ENCODE measurements around the gene HES2. TPM values are rescaled to one million over a fixed set of nuclear protein-coding genes. Genes with fewer than 3 reads are reported as not detected.
"Not testable (repeated sequence)": the region's sequence is repeated elsewhere in the genome, so short reads cannot be mapped to it uniquely, and the experiment has no call there.

The HES2 gene
- total and polyA plus RNA-seq, 9 of the 15 experiments (the other 6 are each of a cell fraction or from before 2014, with no cell fraction given): 0.05 to 0.18 (median 0.07) TPM; not detected in 4

DNA sequence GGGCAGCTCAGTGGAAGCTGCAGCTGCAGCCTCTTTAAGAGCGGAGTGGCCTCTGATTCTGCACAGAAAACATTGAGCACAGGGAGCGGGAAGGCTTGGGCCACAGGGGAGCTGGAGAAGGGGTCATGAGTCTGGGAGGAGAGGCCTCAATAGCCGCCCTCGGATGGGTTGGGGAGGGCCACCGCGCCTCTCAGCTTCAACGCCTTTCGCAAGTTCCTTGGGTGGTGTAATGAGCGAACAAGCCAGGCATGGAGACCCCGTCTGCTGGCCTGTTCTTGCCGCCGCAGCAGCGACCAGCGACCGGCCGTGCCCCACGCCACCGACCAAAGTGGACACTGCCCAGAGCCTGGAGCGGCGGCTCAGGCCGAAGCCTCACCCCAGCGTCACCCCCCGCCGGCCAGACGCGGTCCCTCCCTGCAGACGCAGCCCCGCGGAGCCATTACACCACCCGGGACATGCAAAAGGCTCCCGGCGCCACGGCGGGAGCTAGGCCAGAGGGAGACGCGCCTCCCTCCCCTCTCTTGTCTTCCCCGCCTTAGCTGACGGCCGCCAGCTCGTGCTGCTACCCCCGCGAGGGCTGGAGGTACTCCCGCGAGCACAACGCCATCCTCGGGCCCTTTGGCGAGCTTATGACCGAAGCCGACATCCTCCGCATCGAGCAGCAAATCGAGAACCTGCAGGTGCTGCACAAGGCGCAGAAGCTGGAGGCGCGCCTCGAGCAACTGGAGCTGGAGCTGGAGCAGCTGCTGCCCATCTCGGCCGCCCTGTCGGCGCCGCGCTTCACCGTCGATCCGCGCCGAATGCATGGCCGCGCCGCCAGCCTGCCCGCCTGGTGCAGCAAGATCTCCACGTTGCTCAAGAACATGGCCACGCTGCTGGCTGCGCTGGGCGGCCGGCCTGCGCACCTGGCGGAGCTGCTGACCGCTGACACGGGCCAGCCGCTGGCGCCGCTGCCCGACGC, 34.5 kb upstream of the HES2 start:
- H3K4me3 ChIP-seq; FAIRE-seq; H3K27ac ChIP-seq (ENCODE audit: extremely low read depth, low read depth, low read length); H3K36me3 ChIP-seq (ENCODE audit: control insufficient read depth, insufficient read depth, low read length); DNase-seq (ENCODE audit: extremely low read depth in 1 of 4, low spot score in 3 of 4); ATAC-seq; H3K9me1 ChIP-seq (ENCODE audit: control insufficient read depth, insufficient read depth, low read length); H2AFZ ChIP-seq (ENCODE audit: low read depth, low read length); H3K9ac ChIP-seq (ENCODE audit: insufficient read depth in 1 of 2, low read depth in 2 of 2, low read length in 2 of 2); in situ Hi-C loops (cut with MboI); H3K79me2 ChIP-seq (ENCODE audit: control insufficient read depth, insufficient read depth, low read length); BruUV-seq (replicated peaks); intact Hi-C loops (cut with micrococcal nuclease); H3K9me3 ChIP-seq (replicated peaks; ENCODE audit: control insufficient read depth, insufficient read depth, low read depth, low read length); H3K4me2 ChIP-seq (ENCODE audit: insufficient read depth, low read length): not testable (repeated sequence)
- Histone ChIP-seq H3K27me3 (ENCODE audit: control insufficient read depth in 2 of 2, insufficient read depth in 2 of 2, low read length in 2 of 2) (peaks cover 36 to 79% of the 10 kb centered on the region in 2 experiments), H3K4me1 (replicated peaks in 1 of 2; ENCODE audit: control insufficient read depth in 2 of 2, insufficient read depth in 2 of 2, low read length in 2 of 2) (peaks cover 0 to 39% of the 10 kb centered on the region in 2 experiments; a peak in 2 of 5 replicates), H4K20me1 (replicated peaks; ENCODE audit: control insufficient read depth, insufficient read depth, low read length) (peaks cover 12% of the 10 kb centered on the region; the same call in 1 of the 2 replicates)
- 41% methylated on average over 80 of the region's 85 CpGs for WGBS (ENCODE audit: insufficient coverage, low coverage, missing lambda C conversion rate)
- ChIA-PET CTCF (ENCODE audit: low intra/inter-chr PET ratio) (interaction anchor here (0.6 kb wide), 1 partner anchor 284 kb away, joined by 4 read pairs; no protein-coding TSS in a partner anchor), POLR2A (interaction anchor here (0.5 to 1.1 kb wide), 3 partner anchors 14 to 189 kb away, joined by 3 to 4 read pairs (median 3); no protein-coding TSS in a partner anchor)

DNA sequence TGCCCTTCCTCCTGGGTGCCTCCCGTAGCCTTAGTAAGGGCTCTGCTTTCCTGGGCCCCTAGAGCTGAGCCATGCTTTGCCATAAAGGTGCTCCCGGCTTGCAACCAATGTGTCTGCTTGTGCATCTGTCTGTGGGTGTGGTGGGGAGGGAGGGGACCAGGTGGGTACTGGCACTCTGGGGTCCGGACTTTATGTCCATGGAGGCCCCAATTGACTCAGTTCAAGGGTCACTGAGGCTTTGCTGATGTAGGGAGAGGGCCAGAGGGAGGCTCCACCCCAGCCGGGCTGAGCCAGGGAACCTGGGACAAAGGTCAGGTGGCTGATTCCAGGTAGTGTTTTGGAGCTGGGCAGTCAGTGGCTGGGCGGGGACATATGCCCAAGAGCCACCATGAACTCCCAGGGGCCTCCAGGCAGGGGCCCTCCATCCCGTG, 31.2 kb upstream of the HES2 start:
- no peak for FAIRE-seq
- TF ChIP-seq TAL1 (IDR thresholded peaks at IDR 0.05): no peak
- no peak for TF ChIP-seq RFX1 (IDR thresholded peaks at IDR 0.05)
- TF ChIP-seq IRF9 (tag; IDR thresholded peaks at IDR 0.05): no peak
- no peak for TF ChIP-seq SIN3A (IDR thresholded peaks at IDR 0.05; ENCODE audit: borderline replicate concordance in 2 of 2, control insufficient read depth in 1 of 2, low read depth in 2 of 2, low read length in 2 of 2)
- no peak for TF ChIP-seq SUPT5H (IDR thresholded peaks at IDR 0.05)
- TF ChIP-seq NBN (IDR thresholded peaks at IDR 0.05; ENCODE audit: low read depth): no peak
- no peak for TF ChIP-seq STAT5A (IDR thresholded peaks at IDR 0.05; ENCODE audit: borderline replicate concordance, low read length)
- no peak for TF ChIP-seq CHCHD3 (CRISPR knock-in tag; IDR thresholded peaks at IDR 0.05)
- no peak for TF ChIP-seq KLF13 (tag; IDR thresholded peaks at IDR 0.05; ENCODE audit: borderline replicate concordance, low read depth)
- TF ChIP-seq DPF2 (IDR thresholded peaks at IDR 0.05): no peak
- TF ChIP-seq PML (IDR thresholded peaks at IDR 0.05; ENCODE audit: low read length): no peak
- TF ChIP-seq E2F3 (CRISPR knock-in tag; IDR thresholded peaks at IDR 0.05): no peak

More for the DNA sequence above, 31.2 kb upstream of the HES2 start:
- intact Hi-C loops (cut with micrococcal nuclease) (no loop called here), in situ Hi-C loops (cut with MboI) (no loop called here)
- H3K4me3 ChIP-seq: no peak overlapping the region
- peaks cover 0 to 57% of the 10 kb centered on the region in 2 experiments; a peak in 2 of 5 replicates for H3K4me1 ChIP-seq (replicated peaks in 1 of 2; ENCODE audit: control insufficient read depth in 2 of 2, insufficient read depth in 2 of 2, low read length in 2 of 2)
- no peak overlapping the region for H3K9ac ChIP-seq (ENCODE audit: insufficient read depth in 1 of 2, low read depth in 2 of 2, low read length in 2 of 2)
- no peak overlapping the region for H3K4me2 ChIP-seq (ENCODE audit: insufficient read depth, low read length)
- no peak overlapping the region for H3K27ac ChIP-seq (ENCODE audit: extremely low read depth, low read depth, low read length)
- POLR2A ChIA-PET: interaction anchor here (0.6 to 1.6 kb wide), 3 partner anchors 10 to 248 kb away, joined by 3 to 5 read pairs (median 3); no protein-coding TSS in a partner anchor
- no peaks in the 10 kb centered on the region for H3K79me2 ChIP-seq (ENCODE audit: control insufficient read depth, insufficient read depth, low read length)
- H4K20me1 ChIP-seq (replicated peaks; ENCODE audit: control insufficient read depth, insufficient read depth, low read length): peaks cover 19% of the 10 kb centered on the region; the same call in 1 of the 2 replicates
- no peak overlapping the region for H2AFZ ChIP-seq (ENCODE audit: low read depth, low read length)
- H3K9me1 ChIP-seq (ENCODE audit: control insufficient read depth, insufficient read depth, low read length): peaks cover 2% of the 10 kb centered on the region
- DNase-seq (ENCODE audit: extremely low read depth in 1 of 4, low spot score in 3 of 4) (no peak), ATAC-seq (no peak)
- WGBS (ENCODE audit: insufficient coverage, low coverage, missing lambda C conversion rate): under 1% methylated on average over 6 of the region's 6 CpGs
- no TSS peak for BruUV-seq (replicated peaks)
- H3K36me3 ChIP-seq (ENCODE audit: control insufficient read depth, insufficient read depth, low read length): no peaks in the 10 kb centered on the region
- peaks cover 55 to 91% of the 10 kb centered on the region in 2 experiments for H3K27me3 ChIP-seq (ENCODE audit: control insufficient read depth in 2 of 2, insufficient read depth in 2 of 2, low read length in 2 of 2)
- CTCF ChIA-PET (ENCODE audit: low intra/inter-chr PET ratio): no interaction called here
- H3K9me3 ChIP-seq (replicated peaks; ENCODE audit: control insufficient read depth, insufficient read depth, low read depth, low read length): no peaks in the 10 kb centered on the region

Data from K562 (cell line).